NCI-H1436 treated with DMSO at 0.1 percent for 48 hours (cell line): ENCODE results near the gene SPDYE2.
"Not testable (repeated sequence)": the region's sequence is repeated elsewhere in the genome, so short reads cannot be mapped to it uniquely, and the experiment has no call there.

Source experiments
- DNase-seq: peaks from one replicate; lab custom pipeline; 2025; lab: John Stamatoyannopoulos, UW

The SPDYE2 gene

DNA sequence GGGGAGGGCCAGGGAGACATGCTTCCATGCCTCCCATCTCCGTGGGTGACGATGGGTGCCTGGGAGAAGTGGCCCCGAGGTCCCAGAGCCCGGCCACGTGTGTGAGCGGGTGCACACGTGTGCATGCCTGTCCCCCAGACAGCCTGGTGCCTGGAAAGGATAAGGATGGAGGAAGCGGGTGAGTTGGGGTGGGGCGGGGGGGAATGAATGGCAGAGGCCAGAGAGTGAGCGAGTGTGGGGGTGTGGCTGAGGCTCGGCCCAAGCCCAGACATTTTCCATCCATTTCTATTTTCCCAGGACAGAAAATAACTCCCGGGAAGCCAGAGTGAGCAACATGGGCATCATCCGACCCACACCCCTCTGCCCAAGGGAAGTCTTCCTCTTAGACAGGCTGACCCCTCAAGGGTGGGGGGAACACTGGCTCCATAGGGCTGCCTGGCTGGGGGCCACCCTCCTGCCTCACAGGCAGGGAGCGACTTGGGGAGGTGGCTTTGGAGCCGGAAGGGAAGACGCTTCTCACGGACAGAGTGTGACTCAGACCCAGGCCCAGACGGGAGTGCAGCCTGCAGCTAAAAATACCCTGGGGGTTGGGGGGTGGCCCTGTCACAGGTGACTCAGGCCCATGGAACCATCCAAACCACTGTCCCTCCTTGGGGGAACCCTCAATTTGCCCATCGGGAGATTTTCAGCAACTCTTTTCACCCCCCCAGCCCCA is 53.6 kb downstream of the SPDYE2 start:
- not testable (repeated sequence) for DNase-seq

DNA sequence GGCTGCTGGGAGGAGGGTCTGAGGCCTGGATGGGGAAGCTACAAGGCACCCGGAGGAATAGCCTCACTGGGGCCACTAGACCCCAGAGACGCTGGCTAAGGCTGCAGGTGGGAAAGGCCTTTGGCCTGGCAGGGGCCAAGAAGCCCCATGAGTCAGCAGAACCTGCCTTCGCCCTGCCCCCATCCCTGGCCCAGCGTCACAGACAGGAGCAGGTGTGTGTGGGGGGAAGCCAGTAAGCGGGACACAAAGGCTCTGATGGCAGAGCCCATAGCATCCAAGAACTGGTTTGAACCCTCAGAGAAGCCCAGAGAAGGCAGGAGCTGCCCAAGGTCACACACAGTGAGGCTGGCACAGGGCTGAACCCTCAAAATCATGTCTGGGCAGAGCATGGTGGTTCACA is 55.8 kb downstream of the SPDYE2 start:
- DNase-seq: not testable (repeated sequence)

- DNase-seq: not testable (repeated sequence)
Observed at GRCh38 chr7:102609734-102610133, 58.7 kb downstream of the SPDYE2 start.

- DNase-seq: not testable (repeated sequence)
Observed at GRCh38 chr7:102610441-102610840, 59.4 kb downstream of the SPDYE2 start.

DNA sequence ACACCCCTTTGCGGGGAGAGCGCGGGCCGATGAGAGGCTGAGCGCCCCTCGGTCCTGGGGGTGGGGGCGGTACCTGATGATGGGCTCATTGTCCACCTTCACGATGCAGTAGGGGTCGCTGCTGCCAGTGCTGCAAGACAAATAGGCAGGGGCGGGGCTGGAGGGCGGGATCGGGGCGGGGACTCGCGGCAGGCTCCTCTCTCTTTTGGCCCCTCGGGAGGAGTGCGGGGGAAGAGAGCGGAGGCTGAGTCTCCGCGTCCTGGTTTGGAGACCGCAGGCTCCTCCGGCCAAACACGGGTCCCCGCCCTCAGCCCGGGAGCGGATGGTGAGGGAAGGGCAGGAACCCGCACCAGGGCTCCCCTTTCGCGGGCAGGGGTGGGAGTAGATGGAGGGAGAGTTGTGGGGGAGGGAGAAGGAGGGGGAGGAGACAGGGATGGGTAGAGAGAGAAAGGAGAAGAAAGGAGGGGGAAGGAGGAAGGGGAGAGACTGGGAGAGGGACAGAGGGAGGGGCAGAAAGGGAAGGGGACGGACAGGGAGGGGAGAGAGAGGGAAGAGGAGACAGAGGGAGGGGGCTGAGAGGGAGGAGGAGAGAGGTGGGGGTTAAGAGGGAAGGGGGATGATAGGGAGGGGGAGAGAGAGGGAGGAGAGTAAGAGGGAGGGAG is 60.1 kb downstream of the SPDYE2 start:
- DNase-seq: not testable (repeated sequence)

GRCh38 chr7:102611675-102612325 is 60.8 kb downstream of the SPDYE2 start:
- not testable (repeated sequence) for DNase-seq
